H54 (cell line): ENCODE data around the gene MME.

Experiments
- DNase-seq: peaks from one replicate; pipeline ENCODE4 v3.0.0; 2011; ENCODE audit warnings: low spot score, mixed read lengths; ENCODE audit not compliant: insufficient read length
- FAIRE-seq: peaks from 3 replicates; lab custom pipeline; 2011; peaks lifted over from hg19 to GRCh38; lab: Jason Lieb, UNC
- POLR2A ChIP-seq: IDR thresholded peaks from 2 replicates; pipeline ENCODE4 v1.6.1; 2011; ENCODE audit warnings: low read depth, mild to moderate bottlenecking, low read length

Gene MME

GRCh38 chr3:155233213-155233612 is 153.1 kb downstream of the MME start:
- TF ChIP-seq POLR2A: no peak
- peak; percentile 99 for FAIRE-seq

More at GRCh38 chr3:155233213-155233612, 153.1 kb downstream of the MME start:
- DNase-seq: no peak
